Stromal cell of bone marrow (primary cell): Measurements from ENCODE around the gene FRMPD4.

Experiments
- DNase-seq: peaks from one replicate; pipeline ENCODE4 v3.0.0-alpha.2; 2012; ENCODE audit warnings: low read depth

Gene FRMPD4

DNA sequence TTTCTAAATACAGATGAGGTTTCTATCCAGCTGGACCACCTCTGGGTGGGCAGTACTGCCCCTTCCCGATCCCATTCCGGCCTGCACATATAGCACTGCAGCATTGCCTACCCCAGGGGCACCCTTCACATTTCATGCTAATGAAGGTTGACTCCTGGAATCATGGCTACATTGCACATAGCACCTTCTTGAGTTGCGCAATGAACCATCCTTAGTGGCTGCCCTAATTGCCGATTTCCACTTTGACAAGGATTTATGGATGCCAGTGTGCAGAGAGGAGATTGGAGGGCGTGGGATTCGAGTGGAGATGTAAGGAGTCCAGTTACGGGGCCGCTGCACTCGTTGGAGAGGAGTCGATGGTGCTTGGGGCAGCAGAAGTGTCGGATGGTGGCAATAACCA is 229.0 kb downstream of the FRMPD4 start:
- no peak for DNase-seq

- DNase-seq = no peak
These were observed 232.3 kb downstream of the FRMPD4 start for GRCh38 chrX:12370497-12370986.

GRCh38 chrX:12372111-12372510 is 233.8 kb downstream of the FRMPD4 start:
- no peak for DNase-seq

DNA sequence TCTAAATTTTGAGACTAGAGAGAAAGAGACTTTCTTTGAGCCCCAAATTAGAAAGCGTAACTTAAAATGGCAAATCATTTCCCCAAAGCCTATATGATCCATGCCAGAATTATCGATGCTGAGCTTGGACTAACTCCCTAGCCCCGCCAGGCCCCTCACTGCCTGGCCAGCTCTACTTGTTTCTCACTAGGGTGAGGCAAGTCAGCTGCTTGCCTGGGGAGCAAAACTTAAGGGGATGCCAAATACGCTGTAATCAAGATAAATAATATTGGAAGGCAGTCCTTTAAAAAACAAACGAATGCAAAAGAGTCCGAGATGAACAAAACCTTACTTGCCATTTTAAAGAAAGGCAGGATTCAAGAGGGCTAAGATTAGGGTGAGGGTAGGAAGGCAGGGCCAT is 236.0 kb downstream of the FRMPD4 start:
- no peak for DNase-seq

- DNase-seq = no peak
These were observed 240.0 kb downstream of the FRMPD4 start for GRCh38 chrX:12378253-12378652.

GRCh38 chrX:12378706-12379105 is 240.4 kb downstream of the FRMPD4 start:
- DNase-seq = no peak

- DNase-seq = no peak
These were observed 241.4 kb downstream of the FRMPD4 start for GRCh38 chrX:12379671-12380070.

DNA sequence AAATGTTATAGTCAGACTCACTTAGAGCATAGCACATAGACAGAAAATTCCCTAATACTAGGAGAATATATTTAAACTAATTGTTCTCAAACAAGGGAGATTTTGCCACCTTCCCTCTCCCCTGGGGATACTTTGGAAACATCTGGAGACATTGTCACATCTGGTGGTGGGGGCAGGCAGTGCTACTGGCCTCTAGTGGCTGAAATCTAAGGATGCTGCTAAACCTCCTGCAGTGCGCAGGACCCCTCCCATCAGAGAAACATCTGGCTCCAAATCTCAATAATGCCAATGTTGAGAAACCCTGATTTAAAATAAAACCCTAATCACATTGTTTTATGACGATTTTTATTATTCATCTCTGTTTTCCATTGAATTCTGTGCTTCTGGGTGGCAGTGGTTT is 244.9 kb downstream of the FRMPD4 start:
- DNase-seq = no peak

GRCh38 chrX:12390301-12390700 is 252.0 kb downstream of the FRMPD4 start:
- peak; percentile 56 for DNase-seq

DNA sequence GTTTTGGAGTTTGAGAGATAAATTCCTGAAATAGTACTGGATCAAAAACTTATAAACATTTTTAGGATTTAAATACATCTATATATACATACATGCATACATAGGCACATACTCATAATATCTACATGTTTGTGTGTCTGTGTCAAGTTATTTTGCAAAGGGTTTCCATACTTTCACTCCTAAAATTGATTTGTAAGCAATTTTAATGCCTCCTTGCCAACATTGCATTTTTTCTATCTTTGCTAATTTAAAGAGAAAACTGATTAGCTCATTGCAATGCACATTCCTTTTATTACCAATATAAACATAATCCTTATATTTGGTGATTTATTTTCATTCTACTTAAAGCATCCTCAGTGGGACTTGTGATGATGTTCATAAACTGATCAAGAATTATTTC is 258.3 kb downstream of the FRMPD4 start:
- no peak for DNase-seq

- no peak for DNase-seq
These were observed 261.9 kb downstream of the FRMPD4 start for GRCh38 chrX:12400218-12400617.

GRCh38 chrX:12401252-12401651 is 263.0 kb downstream of the FRMPD4 start:
- DNase-seq = no peak

GRCh38 chrX:12403474-12404082 is 265.3 kb downstream of the FRMPD4 start:
- DNase-seq = peak; percentile 9

DNA sequence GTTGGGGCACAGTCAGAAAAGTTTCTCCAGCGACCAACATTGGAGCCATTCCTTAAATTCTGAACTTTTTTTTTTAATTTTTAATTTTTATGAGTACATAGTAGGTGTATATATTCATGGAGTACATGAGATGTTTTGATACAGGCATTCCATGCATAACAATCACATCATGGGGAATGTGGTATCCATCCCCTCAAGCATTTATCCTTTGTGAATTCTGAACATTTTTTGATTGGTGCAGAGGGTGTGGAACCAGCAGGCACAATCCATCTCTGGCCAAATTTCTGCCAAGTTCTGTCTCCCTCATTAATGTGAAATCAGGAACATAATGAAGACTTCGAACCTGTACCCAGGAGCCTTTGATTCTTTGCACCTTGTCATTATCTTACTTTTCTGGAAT is 267.0 kb downstream of the FRMPD4 start:
- DNase-seq = no peak

DNA sequence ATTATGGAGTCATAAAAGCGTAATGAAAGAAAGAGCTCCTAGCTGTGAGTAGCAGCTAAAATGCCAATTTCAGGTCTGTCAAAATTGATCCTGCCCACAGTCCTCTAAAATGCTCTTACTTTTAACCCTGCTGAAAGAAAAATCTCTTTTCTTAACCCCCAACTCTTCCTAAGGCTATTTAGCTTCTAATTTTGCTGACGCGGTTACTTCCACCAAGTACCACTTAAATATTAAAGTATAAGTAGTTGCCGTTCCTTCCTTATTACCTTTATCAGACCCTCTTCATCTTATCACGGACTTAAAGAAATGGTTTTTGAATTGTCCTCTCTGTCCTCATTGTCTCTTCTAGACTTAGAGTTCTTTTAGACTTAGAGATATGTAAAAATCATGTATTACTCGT is 272.2 kb downstream of the FRMPD4 start:
- no peak for DNase-seq

GRCh38 chrX:12411831-12412230 is 273.6 kb downstream of the FRMPD4 start:
- peak; percentile 7 for DNase-seq

GRCh38 chrX:12412561-12412960 is 274.3 kb downstream of the FRMPD4 start:
- DNase-seq = no peak

DNA sequence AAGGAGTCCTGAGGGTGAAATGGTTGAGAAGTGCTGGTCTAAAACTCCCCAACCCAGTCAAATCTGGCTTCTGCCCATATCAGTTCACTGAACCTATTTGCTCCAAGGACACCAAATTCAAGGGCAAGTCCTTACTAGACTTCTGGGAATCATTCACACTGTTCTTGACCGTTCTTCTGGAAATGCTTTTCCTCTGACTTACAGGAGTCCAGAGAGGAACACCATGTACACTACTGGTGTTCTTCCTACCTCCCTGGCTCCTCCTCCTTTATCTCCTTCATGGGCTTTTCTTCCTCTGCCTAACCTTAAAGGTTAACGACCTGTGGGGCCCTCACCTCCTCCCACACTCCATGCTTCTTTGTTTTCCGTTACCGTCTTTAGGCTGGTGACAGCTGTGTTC is 281.3 kb downstream of the FRMPD4 start:
- no peak for DNase-seq

DNA sequence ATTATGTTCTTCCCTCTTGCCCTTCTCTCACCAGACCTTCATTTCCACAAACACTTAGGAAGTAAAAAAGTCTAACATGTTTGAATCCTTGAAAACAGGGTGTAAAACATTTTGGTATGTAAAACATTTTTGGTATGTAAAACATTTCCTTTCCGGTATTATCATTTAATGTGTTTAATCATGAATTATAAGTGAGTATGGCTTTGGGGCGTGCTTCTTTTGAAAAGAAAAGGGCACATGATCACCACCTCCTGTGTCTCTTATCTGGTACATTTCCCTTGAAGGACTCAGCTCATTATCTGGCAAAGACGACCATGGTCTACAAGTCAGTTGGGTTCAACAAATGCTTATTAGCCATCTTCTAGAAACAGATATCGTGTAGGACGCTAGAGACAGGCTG is 283.6 kb downstream of the FRMPD4 start:
- no peak for DNase-seq

DNA sequence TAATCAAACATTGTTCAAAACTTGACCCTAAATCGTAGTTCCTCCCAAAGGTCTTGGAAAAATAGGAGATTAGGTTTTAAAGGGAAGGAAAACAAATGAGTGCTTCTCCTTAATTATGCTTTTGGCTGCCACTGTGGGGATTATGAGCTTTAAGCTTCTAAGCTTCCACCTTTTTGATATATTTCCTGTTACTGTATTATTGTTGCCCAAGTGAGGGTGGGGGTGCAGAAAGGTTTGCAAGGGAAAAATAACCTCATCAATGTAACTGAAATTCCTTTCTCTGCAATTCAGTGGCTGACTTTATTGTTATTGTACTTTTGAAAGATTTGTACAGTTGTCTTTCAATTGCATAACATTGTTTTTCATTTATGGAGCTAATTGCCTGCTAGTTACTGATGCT is 285.1 kb downstream of the FRMPD4 start:
- DNase-seq = no peak

DNA sequence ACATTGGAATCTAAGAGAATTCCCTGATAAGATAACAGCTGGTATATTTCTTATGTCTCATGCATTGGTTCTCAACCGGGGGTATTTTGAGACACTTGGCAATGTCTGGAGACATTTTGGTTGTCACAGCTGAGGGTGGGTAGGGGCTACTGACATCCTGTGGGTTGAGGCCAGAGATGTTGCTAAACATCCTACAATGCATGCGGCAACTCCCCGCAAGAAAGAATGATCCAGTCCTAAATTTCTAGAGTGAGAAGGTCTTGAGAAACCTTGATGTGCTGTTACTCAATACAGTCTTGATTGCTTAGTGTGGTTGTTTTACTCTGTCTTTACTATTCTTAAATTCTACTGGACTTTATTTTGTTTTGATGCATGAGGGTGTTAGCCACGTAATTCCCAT is 287.2 kb downstream of the FRMPD4 start:
- DNase-seq = no peak

GRCh38 chrX:12426420-12426819 is 288.1 kb downstream of the FRMPD4 start:
- DNase-seq = no peak

GRCh38 chrX:12434493-12434892 is 296.2 kb downstream of the FRMPD4 start:
- no peak for DNase-seq

DNA sequence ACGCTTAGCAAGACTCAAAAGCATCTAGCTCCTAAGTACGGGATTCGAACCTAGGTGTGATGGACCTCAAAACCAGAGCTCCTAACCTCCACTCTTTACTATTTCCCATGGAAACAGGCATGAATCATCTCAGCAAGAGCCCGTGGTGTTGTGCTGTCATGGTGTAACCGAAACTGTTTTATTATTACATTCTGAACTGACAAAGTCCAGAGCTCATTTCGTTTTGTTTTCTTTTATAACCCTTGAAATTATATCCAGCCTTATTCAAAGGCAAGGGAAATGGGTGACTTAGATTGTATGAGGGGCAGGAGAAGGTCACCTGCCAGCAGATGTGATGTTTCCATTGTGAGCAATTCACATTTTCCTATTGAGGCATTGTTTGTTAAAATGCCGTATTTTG is 301.1 kb downstream of the FRMPD4 start:
- no peak for DNase-seq

DNA sequence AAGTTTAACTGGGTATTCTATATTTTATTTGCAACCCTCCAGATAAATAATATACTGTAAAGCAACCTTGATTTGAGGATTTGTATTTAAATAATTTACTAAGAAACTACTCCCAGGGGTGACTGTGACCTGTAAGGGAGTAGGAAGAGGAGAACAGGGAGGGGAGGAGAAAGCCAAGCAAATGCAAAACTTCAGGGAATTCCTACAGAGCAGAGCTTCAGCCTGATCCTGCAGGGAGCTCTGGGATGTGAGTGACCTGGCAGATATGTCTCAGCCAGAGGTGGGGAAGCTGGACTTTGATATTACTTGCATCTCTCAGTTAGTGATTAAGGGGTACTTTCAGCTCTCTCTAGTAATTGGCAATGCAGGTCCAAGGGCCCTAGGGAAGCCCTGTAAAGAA is 302.0 kb downstream of the FRMPD4 start:
- no peak for DNase-seq
